ENCODE results near the gene SLC24A2.
"Not testable (repeated sequence)": the region's sequence is repeated elsewhere in the genome, so short reads cannot be mapped to it uniquely, and the experiment has no call there.

The SLC24A2 gene

DNA sequence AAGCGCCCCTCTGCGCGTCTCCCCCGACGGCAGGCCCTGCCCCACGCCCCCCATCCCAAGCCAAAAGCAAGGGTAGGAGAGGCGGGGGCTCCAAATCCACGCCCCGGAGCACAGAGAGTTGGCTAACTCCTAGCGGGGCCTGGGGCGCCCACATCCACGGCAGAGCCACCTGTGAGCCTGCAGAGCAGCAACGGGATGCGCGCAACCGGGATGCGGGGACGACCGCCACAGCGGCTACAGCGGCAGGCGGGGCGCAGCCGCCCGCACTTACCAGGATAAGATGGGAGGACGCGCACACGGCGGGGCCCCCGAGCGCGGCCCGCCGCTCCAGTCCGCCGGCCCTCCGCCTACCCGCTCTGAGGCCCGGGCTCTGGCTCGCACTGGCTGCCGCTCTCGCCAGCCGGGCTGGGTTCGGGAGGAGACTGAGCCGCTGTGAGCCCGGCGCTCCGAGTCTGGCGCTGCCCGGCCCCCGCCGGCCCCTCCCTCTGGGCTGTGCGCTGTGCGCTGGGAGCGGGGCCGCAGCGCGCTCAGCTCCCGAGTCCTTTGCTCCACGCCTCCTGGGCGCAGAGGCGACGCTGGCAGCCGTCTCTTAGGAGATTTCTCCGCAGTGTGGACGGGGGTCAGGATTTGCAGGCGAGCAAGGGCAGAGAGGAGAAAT is at the start of gene SLC24A2:
SLC24A2 (minus strand) TSS at position 424 of the 658 bp plus-strand sequence.
- no peak for DNase-seq (ENCODE audit: low read depth)
- TF ChIP-seq CTCF (conservative IDR thresholded peaks at IDR 0.05; ENCODE audit: low read length) = no peak

DNA sequence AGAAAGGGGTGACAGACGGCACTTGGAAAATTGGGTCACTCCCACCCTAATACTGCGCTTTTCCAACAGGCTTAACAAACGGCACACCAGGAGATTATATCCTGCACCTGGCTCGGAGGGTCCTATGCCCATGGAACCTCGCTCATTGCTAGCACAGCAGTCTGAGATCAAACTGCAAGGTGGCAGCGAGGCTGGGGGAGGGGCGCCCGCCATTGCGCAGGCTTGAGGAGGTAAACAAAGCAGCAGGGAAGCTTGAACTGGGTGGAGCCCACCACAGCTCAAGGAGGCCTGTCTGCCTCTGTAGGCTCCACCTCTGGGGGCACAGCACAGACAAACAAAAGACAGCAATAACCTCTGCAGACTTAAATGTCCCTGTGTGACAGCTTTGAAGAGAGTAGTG is 44.5 kb upstream of the SLC24A2 start:
- H3K4me3 ChIP-seq (ENCODE audit: low read length); DNase-seq (ENCODE audit: low read depth): not testable (repeated sequence)

More for the DNA sequence above, at the start of gene SLC24A2:
- no peak within 1 kb of the TSS for H3K4me3 ChIP-seq (ENCODE audit: low read length)

- H3K4me3 ChIP-seq (ENCODE audit: low read length) = no peak overlapping the region
These were observed 42.0 kb upstream of the SLC24A2 start for GRCh38 chr9:19830796-19831195.

GRCh38 chr9:19828576-19829109 is 39.8 kb upstream of the SLC24A2 start:
- no peak overlapping the region for H3K4me3 ChIP-seq (ENCODE audit: low read length)

More at GRCh38 chr9:19830796-19831195, 42.0 kb upstream of the SLC24A2 start:
- TF ChIP-seq CTCF (conservative IDR thresholded peaks at IDR 0.05; ENCODE audit: low read length) = no peak
- no peak for DNase-seq (ENCODE audit: low read depth)

DNA sequence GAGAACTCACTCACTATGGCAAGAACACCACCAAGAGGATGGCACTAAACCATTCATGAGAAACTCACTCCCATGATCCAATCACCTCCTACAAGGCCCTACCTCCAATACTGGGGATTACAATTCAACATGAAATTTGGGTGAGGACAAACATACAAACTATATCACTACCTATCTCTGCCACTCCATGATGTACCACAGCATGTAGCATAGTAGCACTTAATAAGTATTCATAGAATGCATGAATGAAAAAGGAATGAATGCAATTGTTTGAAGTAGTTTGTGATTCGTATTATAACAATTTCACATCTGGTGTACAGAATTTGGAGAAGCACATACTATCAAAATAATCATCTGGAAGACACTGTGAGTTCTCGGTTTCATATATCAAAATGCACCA is 27.9 kb upstream of the SLC24A2 start:
- TF ChIP-seq CTCF (conservative IDR thresholded peaks at IDR 0.05; ENCODE audit: low read length) = no peak
- no peak overlapping the region for H3K4me3 ChIP-seq (ENCODE audit: low read length)
- no peak for DNase-seq (ENCODE audit: low read depth)

More at GRCh38 chr9:19828576-19829109, 39.8 kb upstream of the SLC24A2 start:
- DNase-seq (ENCODE audit: low read depth) = no peak
- TF ChIP-seq CTCF (conservative IDR thresholded peaks at IDR 0.05; ENCODE audit: low read length) = no peak

DNA sequence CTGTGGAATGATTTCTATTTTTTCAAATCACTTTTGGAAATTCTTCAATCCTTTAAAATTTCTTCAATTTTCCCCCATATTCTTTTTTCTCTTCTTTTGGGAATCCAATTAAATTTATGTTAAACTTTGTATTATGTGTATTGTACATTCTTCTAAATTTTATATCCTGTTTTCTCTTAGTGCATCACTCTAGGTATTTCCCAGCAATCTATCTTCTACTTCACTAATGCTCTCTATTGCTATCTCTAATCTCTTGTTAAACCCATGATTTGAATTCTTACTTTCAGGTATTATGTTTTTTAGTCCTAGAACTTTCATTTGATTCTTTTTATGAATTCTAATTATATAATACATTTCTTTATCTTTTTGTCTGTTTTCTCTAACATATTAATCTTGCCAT is 23.4 kb upstream of the SLC24A2 start:
- no peak for DNase-seq (ENCODE audit: low read depth)
- H3K4me3 ChIP-seq (ENCODE audit: low read length) = no peak overlapping the region
- no peak for TF ChIP-seq CTCF (conservative IDR thresholded peaks at IDR 0.05; ENCODE audit: low read length)

- no peak for DNase-seq (ENCODE audit: low read depth)
- H3K4me3 ChIP-seq (ENCODE audit: low read length) = no peak overlapping the region
- TF ChIP-seq CTCF (conservative IDR thresholded peaks at IDR 0.05; ENCODE audit: low read length) = no peak
These were observed 20.8 kb upstream of the SLC24A2 start for GRCh38 chr9:19809422-19810269.

Measured in AG10803 (cell line).